GM12891 (cell line): ENCODE results near the gene SPATA20.

Source experiments
- PAX5 ChIP-seq: IDR thresholded peaks from 2 replicates; pipeline ENCODE4 v1.6.1; 2011; ENCODE audit warnings: low read length, moderate library complexity, mild to moderate bottlenecking; ENCODE audit not compliant: insufficient read depth, severe bottlenecking
- POLR2A ChIP-seq: IDR thresholded peaks from 2 replicates; pipeline ENCODE4 v1.6.1; 2011; ENCODE audit warnings: low read depth, low read length, control low read depth
- POLR2AphosphoS5 ChIP-seq: IDR thresholded peaks from 2 replicates; pipeline ENCODE4 v1.6.1; 2011; ENCODE audit warnings: low read depth, low read length, control low read depth
- SPI1 ChIP-seq: IDR thresholded peaks from 2 replicates; pipeline ENCODE4 v1.6.1; 2011; ENCODE audit warnings: low read depth, low read length, control low read depth
- TAF1 ChIP-seq: IDR thresholded peaks from 2 replicates; pipeline ENCODE4 v1.6.1; 2011; ENCODE audit warnings: low read depth, low read length, control low read depth

DNA sequence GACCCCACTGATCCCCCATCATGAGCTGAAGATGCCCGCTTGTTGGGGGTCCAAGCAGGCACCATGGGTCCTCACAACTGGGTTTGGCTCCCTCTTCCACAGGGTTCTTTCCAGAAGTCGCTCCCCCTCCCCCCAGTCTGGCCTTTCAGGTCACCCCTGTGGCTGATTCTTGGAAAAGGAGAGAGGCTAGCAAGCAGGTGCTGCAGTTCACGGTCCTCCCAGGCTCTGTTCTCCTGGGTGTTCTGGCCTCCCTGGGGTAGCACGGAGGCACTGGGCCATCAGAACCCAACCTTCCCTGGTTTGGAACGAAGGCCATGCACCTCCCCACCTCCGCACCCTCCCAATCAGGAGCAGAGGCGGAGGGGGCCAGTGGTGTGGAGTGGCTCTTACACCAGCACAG is 32.4 kb downstream of the SPATA20 start:
- TF ChIP-seq POLR2A (no peak), TAF1 (no peak), POLR2AphosphoS5 (no peak), SPI1 (no peak), PAX5 (no peak)
